ENCODE results near the gene ATCAY. TPM values are rescaled to one million over a fixed set of nuclear protein-coding genes. Genes with fewer than 3 reads are reported as not detected.
"Not testable (repeated sequence)": the region's sequence is repeated elsewhere in the genome, so short reads cannot be mapped to it uniquely, and the experiment has no call there.

ATCAY gene
- polyA plus RNA-seq, 3 donors, result not detected

DNA sequence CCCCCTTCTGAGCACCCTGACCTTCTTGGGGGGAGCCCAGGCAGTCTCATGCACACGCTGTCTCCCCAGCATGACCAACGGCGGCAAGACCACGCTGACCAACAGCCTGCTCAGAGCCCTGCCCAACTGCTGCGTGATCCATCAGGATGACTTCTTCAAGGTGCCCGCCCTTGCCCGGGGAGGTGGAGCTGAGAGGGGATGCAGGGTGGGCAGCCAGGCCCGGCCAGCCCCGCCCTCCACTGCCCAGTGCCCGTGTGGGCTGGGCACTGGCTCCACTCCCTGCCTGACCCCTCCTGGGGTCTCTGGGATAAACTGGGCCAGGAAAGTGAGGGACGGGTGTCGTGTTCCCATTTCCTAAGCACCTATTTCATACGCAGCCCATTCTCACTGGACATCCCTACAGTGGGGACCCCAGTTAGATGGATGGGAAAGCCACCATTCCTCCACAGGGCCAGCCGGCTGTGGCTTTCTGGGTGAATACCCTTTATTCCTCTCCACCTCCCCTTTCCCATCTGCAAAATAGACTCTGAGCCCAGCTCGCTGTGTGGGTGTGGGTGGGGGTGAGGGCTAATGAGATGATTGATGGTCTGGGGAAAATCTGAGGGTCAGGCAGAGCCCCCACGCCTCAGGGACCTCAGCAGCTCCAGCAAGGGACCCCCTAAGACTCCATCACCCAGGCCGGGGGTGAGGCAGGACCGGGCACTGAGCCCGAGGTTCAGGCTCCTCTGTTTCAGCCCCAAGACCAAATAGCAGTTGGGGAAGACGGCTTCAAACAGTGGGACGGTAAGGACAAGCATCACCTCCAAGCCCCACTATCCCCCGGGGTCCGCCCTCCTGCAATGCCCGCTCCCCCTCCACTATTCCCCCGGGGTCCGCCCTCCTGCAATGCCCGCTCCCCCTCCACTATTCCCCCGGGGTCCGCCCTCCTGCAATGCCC lies 56.3 kb downstream of the ATCAY start:
- TF ChIP-seq, protein P1, sequence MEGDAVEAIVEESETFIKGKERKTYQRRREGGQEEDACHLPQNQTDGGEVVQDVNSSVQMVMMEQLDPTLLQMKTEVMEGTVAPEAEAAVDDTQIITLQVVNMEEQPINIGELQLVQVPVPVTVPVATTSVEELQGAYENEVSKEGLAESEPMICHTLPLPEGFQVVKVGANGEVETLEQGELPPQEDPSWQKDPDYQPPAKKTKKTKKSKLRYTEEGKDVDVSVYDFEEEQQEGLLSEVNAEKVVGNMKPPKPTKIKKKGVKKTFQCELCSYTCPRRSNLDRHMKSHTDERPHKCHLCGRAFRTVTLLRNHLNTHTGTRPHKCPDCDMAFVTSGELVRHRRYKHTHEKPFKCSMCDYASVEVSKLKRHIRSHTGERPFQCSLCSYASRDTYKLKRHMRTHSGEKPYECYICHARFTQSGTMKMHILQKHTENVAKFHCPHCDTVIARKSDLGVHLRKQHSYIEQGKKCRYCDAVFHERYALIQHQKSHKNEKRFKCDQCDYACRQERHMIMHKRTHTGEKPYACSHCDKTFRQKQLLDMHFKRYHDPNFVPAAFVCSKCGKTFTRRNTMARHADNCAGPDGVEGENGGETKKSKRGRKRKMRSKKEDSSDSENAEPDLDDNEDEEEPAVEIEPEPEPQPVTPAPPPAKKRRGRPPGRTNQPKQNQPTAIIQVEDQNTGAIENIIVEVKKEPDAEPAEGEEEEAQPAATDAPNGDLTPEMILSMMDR (IDR thresholded peaks at IDR 0.05), result no peak
- no peak overlapping the region for H3K27ac Mint-ChIP-seq
- H3K4me3 Mint-ChIP-seq, result no peak overlapping the region
- Histone ChIP-seq H3K27me3 (ENCODE audit: control insufficient read depth in 2 of 2, insufficient read depth in 2 of 2, low read length in 2 of 2) (peaks cover 7 to 29% of the 10 kb centered on the region in 2 donors), H3K9ac (ENCODE audit: insufficient read depth, low read length, poor library complexity, severe bottlenecking) (no peak overlapping the region), H3K27ac (ENCODE audit: low read depth in 1 of 2, low read length in 2 of 2) (no peak overlapping the region), H3K4me1 (ENCODE audit: control insufficient read depth in 1 of 2, insufficient read depth in 2 of 2, low read length in 2 of 2) (no peaks in the 10 kb centered on the region), H3K4me2 (replicated peaks; ENCODE audit: extremely low read depth, low read length, poor library complexity, severe bottlenecking) (no peak overlapping the region), H3K4me3 (replicated peaks in 1 of 3; ENCODE audit: low read depth in 2 of 3, low read length in 3 of 3) (no peak overlapping the region), H2AFZ (ENCODE audit: insufficient read depth, low read depth, low read length, poor library complexity, severe bottlenecking) (no peak overlapping the region), H3K9me3 (replicated peaks in 1 of 2; ENCODE audit: control insufficient read depth in 1 of 2, insufficient read depth in 1 of 2, low read length in 2 of 2) (no peaks in the 10 kb centered on the region), H4K20me1 (ENCODE audit: insufficient read depth, low read length) (no peaks in the 10 kb centered on the region), H3K36me3 (replicated peaks in 1 of 2; ENCODE audit: control insufficient read depth in 1 of 2, insufficient read depth in 2 of 2, low read length in 2 of 2) (no peaks in the 10 kb centered on the region), H3K79me2 (ENCODE audit: insufficient read depth, low read length) (no peaks in the 10 kb centered on the region)
- intact Hi-C loops (cut with micrococcal nuclease), result no loop called here
- DNase-seq, result no peak
- H3K4me1 Mint-ChIP-seq, result no peaks in the 10 kb centered on the region
- 96% methylated on average over 10 of the region's 29 CpGs for WGBS (ENCODE audit: insufficient coverage)
- H3K27me3 Mint-ChIP-seq (ENCODE audit: low read depth in 3 of 3), result peaks cover 28 to 47% (median 42%) of the 10 kb centered on the region in 3 donors
- H3K36me3 Mint-ChIP-seq, result no peaks in the 10 kb centered on the region
- peaks cover 0 to 21% (median 3%) of the 10 kb centered on the region in 7 donors for H3K9me3 Mint-ChIP-seq

DNA sequence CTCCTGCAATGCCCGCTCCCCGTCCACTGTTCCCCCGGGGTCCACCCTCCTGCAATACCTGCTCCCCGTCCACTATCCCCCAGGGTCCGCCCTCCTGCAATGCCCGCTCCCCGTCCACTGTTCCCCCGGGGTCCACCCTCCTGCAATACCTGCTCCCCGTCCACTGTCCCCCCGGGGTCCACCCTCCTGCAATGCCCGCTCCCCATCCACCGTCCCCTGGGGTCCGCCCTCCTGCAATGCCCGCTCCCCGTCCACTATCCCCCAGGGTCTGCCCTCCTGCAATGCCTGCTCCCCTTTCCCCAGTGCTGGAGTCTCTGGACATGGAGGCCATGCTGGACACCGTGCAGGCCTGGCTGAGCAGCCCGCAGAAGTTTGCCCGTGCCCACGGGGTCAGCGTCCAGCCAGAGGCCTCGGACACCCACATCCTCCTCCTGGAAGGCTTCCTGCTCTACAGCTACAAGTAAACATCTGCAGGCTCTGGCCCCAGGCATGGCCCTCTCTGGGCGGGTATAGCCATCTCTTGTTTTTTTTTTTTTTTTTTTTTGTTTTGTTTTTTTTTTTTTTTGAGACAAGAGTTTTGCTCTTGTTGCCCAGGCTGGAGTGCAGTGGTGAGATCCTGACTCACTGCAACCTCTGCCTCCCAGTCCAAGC lies 57.9 kb downstream of the ATCAY start:
- 96% methylated on average over 20 of the region's 22 CpGs for WGBS (ENCODE audit: insufficient coverage)

More for the DNA sequence above, 57.9 kb downstream of the ATCAY start:
- intact Hi-C loops (cut with micrococcal nuclease); H3K36me3 ChIP-seq (replicated peaks in 1 of 2; ENCODE audit: control insufficient read depth in 1 of 2, insufficient read depth in 2 of 2, low read length in 2 of 2); H3K27ac ChIP-seq (ENCODE audit: low read depth in 1 of 2, low read length in 2 of 2); H3K36me3 Mint-ChIP-seq; H3K4me3 ChIP-seq (replicated peaks in 1 of 3; ENCODE audit: low read depth in 2 of 3, low read length in 3 of 3); H3K4me1 ChIP-seq (ENCODE audit: control insufficient read depth in 1 of 2, insufficient read depth in 2 of 2, low read length in 2 of 2); H3K4me1 Mint-ChIP-seq; H4K20me1 ChIP-seq (ENCODE audit: insufficient read depth, low read length); H3K9me3 ChIP-seq (replicated peaks in 1 of 2; ENCODE audit: control insufficient read depth in 1 of 2, insufficient read depth in 1 of 2, low read length in 2 of 2); H3K4me3 Mint-ChIP-seq; H3K79me2 ChIP-seq (ENCODE audit: insufficient read depth, low read length); H3K4me2 ChIP-seq (replicated peaks; ENCODE audit: extremely low read depth, low read length, poor library complexity, severe bottlenecking); H3K9ac ChIP-seq (ENCODE audit: insufficient read depth, low read length, poor library complexity, severe bottlenecking); H2AFZ ChIP-seq (ENCODE audit: insufficient read depth, low read depth, low read length, poor library complexity, severe bottlenecking); H3K27ac Mint-ChIP-seq; DNase-seq: not testable (repeated sequence)
- Mint-ChIP-seq H3K9me3 (peaks cover 0 to 11% (median 3%) of the 10 kb centered on the region in 7 donors), H3K27me3 (ENCODE audit: low read depth in 3 of 3) (peaks cover 16 to 32% (median 30%) of the 10 kb centered on the region in 3 donors)
- H3K27me3 ChIP-seq (ENCODE audit: control insufficient read depth in 2 of 2, insufficient read depth in 2 of 2, low read length in 2 of 2), result peaks cover 3 to 16% of the 10 kb centered on the region in 2 donors
